ENCODE measurements around the gene ASCC1. TPM values are rescaled to one million over a fixed set of nuclear protein-coding genes. Genes with fewer than 3 reads are reported as not detected.
A peak's percentile ranks its signal among the peaks of the same experiment; 100 is the strongest.

The ASCC1 gene, protein sequence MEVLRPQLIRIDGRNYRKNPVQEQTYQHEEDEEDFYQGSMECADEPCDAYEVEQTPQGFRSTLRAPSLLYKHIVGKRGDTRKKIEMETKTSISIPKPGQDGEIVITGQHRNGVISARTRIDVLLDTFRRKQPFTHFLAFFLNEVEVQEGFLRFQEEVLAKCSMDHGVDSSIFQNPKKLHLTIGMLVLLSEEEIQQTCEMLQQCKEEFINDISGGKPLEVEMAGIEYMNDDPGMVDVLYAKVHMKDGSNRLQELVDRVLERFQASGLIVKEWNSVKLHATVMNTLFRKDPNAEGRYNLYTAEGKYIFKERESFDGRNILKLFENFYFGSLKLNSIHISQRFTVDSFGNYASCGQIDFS
- 32.5 and 41.0 TPM in 2 replicates for total RNA-seq

DNA sequence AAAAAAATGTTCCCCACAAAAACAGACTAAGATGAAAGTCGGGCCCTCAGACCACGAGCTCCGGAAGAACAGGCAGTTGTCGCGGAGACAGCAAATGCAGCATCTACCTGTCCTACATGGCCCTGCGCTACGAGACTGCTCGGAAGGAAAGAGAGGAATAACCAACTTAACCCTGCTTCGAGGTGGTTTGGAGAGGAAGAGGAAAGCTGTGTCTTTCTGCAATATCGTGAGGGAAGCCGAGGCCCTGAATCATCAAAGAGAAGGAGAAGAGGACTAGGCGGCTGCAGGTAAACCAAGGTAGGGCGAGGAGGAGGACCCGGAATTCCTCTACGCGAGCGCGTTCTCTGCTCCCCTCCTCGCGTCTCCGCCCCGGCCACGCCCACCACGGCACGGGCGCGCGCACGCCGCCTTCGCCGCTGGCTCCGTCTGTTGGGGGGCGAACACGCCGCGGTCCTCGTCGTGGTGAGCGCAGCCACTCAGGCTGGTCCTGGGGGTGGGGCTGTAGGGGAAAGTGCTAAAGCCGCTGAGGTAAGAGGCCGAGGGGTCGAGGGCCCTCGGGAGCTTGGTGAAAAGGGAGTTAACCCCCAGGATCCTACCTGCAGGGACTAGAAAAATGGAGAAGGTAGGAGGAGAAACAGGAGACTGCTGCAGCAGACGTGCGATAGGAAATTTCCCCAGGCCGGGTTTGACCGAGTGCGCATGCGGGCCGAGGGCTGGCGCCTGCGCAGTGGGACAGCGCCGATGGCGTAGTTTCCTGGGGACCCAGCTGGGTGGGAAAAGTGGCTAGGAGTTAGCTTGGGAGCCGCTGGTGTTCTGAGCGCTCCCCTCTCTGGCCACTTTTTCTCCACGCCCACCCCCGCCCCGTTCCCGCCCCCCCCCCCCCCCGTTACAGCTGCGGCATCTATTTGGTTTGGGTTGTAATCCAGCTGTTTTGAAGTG, at the start of gene ASCC1, which contains the start of gene ANAPC16:
ASCC1 (minus strand) TSS at position 666 of the 939 bp plus-strand sequence. CDS start 2,978 bp downstream, outside the sequence.
ANAPC16 (plus strand) TSS at position 402 of the 939 bp plus-strand sequence. CDS start 7,903 bp downstream, outside the sequence.
- TF ChIP-seq, protein P1, sequence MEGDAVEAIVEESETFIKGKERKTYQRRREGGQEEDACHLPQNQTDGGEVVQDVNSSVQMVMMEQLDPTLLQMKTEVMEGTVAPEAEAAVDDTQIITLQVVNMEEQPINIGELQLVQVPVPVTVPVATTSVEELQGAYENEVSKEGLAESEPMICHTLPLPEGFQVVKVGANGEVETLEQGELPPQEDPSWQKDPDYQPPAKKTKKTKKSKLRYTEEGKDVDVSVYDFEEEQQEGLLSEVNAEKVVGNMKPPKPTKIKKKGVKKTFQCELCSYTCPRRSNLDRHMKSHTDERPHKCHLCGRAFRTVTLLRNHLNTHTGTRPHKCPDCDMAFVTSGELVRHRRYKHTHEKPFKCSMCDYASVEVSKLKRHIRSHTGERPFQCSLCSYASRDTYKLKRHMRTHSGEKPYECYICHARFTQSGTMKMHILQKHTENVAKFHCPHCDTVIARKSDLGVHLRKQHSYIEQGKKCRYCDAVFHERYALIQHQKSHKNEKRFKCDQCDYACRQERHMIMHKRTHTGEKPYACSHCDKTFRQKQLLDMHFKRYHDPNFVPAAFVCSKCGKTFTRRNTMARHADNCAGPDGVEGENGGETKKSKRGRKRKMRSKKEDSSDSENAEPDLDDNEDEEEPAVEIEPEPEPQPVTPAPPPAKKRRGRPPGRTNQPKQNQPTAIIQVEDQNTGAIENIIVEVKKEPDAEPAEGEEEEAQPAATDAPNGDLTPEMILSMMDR (IDR thresholded peaks at IDR 0.05; ENCODE audit: insufficient read depth, low read depth, low read length) = no peak
- peak; percentile 95 for DNase-seq (ENCODE audit: low read depth)
- H3K4me3 ChIP-seq (ENCODE audit: low read depth, low read length) = peak within 1 kb of the TSS; percentile 61

DNA sequence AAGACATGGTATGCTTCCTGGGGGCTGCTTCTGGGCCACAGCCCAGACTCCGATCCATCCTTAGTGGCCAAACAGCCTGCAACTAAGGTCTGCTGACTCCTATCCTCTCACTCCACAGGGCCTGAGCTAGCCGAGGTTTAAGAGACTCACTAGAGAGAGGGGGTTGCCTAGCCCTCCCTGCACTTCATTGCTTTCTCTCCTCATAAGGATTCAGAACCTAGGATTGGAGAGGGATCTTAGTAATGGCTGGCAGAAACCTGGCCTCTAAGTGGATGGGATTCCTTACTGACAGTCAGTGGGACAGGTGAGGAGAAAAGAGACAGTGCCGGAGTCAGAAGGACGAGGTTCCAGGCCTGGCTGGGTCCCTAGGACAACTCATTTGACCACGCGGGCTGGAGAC, 49.4 kb upstream of the ASCC1 start:
- no peak overlapping the region for H3K4me3 ChIP-seq (ENCODE audit: low read depth, low read length)
- TF ChIP-seq, protein P1 (IDR thresholded peaks at IDR 0.05; ENCODE audit: insufficient read depth, low read depth, low read length) = no peak
- no peak for DNase-seq (ENCODE audit: low read depth)

DNA sequence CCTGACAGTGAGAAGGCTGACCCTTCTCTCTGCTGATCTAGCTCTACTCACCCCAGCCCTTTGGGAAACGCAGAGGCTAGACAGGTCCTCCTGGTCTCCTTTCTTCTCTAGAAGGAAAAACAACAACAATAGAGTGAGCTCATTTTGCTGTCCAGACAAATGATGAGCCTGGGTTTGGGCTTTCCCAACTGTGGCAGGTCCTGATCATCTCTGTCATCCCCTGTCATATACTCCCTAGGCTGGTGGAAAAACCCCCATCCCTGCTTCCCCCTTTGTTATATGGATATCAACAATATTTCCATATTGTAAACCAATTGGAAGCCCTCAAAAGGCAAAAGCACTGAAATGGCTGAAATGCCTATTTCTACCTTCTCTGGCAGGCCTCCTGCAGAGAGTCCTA, 48.5 kb upstream of the ASCC1 start:
- H3K4me3 ChIP-seq (ENCODE audit: low read depth, low read length) = no peak overlapping the region
- no peak for DNase-seq (ENCODE audit: low read depth)
- TF ChIP-seq, protein P1 (IDR thresholded peaks at IDR 0.05; ENCODE audit: insufficient read depth, low read depth, low read length) = no peak

DNA sequence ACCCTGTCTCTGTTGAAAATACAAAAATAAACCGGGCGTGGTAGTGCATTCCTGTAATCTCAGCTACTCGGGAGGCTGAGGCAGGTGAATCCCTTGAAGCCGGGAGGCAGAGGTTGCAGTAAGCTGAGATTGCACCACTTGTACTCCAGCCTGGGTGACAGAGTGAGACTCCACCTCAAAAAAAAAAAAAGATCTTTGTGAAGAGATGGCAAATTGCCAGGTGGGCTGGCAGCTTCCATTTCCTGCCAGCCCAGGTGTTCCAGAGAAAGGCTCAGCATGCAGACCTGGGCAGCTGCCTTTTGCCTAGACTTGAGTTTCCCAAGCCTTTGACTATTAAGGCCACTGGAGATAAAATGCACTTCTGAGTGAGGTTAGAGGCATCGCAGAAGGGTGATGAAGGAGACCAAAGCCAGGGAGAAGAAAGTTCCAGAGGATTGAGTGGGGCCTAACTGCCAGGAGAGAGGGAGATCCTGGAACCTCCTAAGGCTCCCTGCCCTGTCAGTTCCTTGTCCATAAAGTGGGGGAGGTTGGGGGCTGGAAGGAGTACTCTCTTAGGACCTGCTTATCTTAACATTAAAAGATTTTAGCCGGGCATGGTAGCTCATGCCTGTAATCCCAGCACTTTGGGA, 47.7 kb upstream of the ASCC1 start:
- DNase-seq (ENCODE audit: low read depth) = peak; percentile 43
- TF ChIP-seq, protein P1 (IDR thresholded peaks at IDR 0.05; ENCODE audit: insufficient read depth, low read depth, low read length) = no peak
- H3K4me3 ChIP-seq (ENCODE audit: low read depth, low read length) = no peak overlapping the region

DNA sequence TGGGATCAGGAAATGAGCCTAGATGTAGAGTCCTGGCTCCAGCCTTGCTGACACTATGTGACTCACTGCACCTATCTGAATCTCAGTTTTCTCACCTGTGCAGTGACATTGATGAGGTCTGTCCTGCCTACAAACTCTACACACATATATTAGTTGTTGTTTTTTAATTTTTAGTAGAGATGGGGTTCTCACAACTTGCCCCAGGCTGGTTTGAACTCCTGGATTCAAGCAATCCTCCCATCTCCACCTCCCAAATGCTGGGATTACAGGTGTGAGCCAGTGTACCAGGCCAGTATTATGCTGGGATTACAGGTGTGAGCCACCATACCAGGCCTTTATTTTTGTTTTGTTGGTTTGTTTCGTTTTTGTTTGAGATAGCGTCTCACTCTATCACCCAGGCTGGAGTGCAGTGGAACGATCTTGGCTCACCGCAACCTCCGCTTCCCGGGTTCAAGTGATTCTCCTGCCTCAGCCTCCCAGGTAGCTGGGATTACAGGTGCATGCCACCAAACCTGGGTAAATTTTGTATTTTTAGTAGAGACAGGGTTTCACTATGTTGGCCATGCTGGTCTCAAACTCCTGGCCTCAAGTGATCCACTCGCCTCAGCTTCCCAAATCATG, 45.8 kb upstream of the ASCC1 start:
- no peak for DNase-seq (ENCODE audit: low read depth)
- TF ChIP-seq, protein P1 (IDR thresholded peaks at IDR 0.05; ENCODE audit: insufficient read depth, low read depth, low read length) = no peak
- peak overlapping the region; percentile 55 for H3K4me3 ChIP-seq (ENCODE audit: low read depth, low read length)

Data from fibroblast of villous mesenchyme (primary cell).